ENCODE data around the gene HTD2.

The HTD2 gene

DNA sequence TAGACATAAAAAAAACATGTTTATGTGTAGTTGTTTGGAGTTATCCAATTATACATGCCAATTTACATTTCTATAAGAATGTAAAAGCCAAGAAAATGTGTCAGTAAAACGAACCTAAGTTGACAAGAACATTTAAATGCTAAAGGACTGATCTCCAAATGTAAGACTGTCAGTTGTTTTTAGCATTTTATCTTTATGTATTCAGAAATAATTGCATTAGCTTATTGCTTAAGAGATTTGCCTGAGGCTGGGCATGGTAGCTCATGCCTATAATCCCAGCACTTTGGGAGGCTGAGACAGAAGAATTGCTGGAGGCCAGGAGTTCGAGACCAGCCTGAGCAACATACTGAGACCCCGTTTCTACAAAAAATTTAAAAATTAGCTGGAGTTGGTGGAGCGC is 53.3 kb downstream of the HTD2 start:
- H3K9me3 ChIP-seq (ENCODE audit: control insufficient read depth, insufficient read depth, low read depth, low read length): no peaks in the 10 kb centered on the region
- H3K27me3 ChIP-seq (ENCODE audit: control insufficient read depth, insufficient read depth, low read length): no peaks in the 10 kb centered on the region
- H3K9ac ChIP-seq (ENCODE audit: low read length): no peak overlapping the region
- H3K4me1 ChIP-seq (ENCODE audit: control insufficient read depth, insufficient read depth, low read length): no peaks in the 10 kb centered on the region; the same call in 1 of the 2 replicates
- no peak overlapping the region for H3K27ac ChIP-seq (ENCODE audit: low read depth, low read length)
- H3K4me3 ChIP-seq (ENCODE audit: low read depth, low read length): no peak overlapping the region
- H3K36me3 ChIP-seq (ENCODE audit: control insufficient read depth, insufficient read depth, low read length): no peaks in the 10 kb centered on the region

DNA sequence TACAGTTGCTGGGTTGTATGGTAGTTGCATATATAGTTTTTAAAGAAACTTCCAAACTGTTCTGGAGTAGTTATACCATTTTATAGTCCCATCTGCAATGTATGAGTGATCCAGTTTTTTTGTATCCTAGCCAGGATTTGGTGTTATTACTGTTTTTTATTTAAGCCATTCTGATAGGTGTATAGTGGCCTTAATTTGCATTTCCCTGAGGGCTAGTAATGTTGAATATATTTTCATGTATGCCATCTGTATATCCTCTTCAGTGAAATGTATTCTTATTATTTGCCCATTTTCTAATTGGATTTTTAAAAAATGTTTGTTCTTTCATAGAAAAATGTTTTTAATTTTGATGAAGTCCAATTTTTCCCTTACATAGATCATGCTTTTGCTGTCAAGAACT is 55.5 kb downstream of the HTD2 start:
- H3K9me3 ChIP-seq (ENCODE audit: control insufficient read depth, insufficient read depth, low read depth, low read length): no peaks in the 10 kb centered on the region
- no peak overlapping the region for H3K9ac ChIP-seq (ENCODE audit: low read length)
- no peak overlapping the region for H3K4me3 ChIP-seq (ENCODE audit: low read depth, low read length)
- H3K27me3 ChIP-seq (ENCODE audit: control insufficient read depth, insufficient read depth, low read length): no peaks in the 10 kb centered on the region
- peaks cover 11% of the 10 kb centered on the region for H3K4me1 ChIP-seq (ENCODE audit: control insufficient read depth, insufficient read depth, low read length)
- no peak overlapping the region for H3K27ac ChIP-seq (ENCODE audit: low read depth, low read length)
- H3K36me3 ChIP-seq (ENCODE audit: control insufficient read depth, insufficient read depth, low read length): no peaks in the 10 kb centered on the region

DNA sequence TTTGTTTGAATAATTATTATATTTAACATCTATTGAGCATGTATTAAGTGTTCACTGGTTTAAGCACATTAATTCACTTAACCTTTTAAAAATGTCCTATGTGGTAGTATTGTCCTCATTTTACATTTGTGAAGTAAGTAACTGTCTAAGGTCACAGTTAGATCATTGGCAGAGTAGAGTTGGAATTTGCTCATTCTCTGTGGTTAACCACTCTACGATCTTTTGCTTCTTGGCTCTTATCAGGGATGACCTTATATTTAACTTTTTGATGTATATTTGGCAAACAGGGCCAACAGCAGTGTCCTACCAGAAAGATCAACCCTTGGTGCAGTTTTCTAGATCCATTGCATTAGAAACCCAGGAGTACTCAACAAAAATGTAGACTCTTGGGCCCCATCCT is 60.4 kb downstream of the HTD2 start:
- H3K27ac ChIP-seq (ENCODE audit: low read depth, low read length): no peak overlapping the region

DNA sequence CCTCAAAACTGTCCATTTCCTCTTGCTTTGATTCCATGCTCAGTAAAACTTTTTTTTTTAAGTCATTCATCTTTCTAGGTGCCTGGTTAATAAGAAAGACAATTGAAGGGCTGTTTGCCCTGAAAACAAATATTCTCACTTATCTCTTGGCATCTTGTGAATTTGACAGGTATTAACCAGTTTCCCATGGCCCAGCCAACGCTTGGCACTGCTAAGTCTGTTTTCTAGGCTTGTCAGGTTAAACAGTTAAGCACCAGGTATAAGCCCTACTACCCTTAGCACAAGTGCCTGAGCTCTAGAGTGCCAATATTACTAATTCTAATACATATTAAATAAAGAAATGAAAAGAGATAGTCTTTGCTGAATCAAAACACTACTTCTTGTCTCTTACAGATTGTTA is 62.7 kb downstream of the HTD2 start:
- Histone ChIP-seq H3K4me3 (ENCODE audit: low read depth, low read length) (no peak overlapping the region), H3K36me3 (ENCODE audit: control insufficient read depth, insufficient read depth, low read length) (no peaks in the 10 kb centered on the region), H3K9ac (ENCODE audit: low read length) (no peak overlapping the region), H3K4me1 (ENCODE audit: control insufficient read depth, insufficient read depth, low read length) (peaks cover 16% of the 10 kb centered on the region), H3K9me3 (ENCODE audit: control insufficient read depth, insufficient read depth, low read depth, low read length) (no peaks in the 10 kb centered on the region), H3K27me3 (ENCODE audit: control insufficient read depth, insufficient read depth, low read length) (no peaks in the 10 kb centered on the region), H3K27ac (ENCODE audit: low read depth, low read length) (no peak overlapping the region)

More for the DNA sequence above, 60.4 kb downstream of the HTD2 start:
- H3K9me3 ChIP-seq (ENCODE audit: control insufficient read depth, insufficient read depth, low read depth, low read length): no peaks in the 10 kb centered on the region
- no peaks in the 10 kb centered on the region for H3K36me3 ChIP-seq (ENCODE audit: control insufficient read depth, insufficient read depth, low read length)
- no peaks in the 10 kb centered on the region for H3K27me3 ChIP-seq (ENCODE audit: control insufficient read depth, insufficient read depth, low read length)
- no peak overlapping the region for H3K9ac ChIP-seq (ENCODE audit: low read length)
- H3K4me3 ChIP-seq (ENCODE audit: low read depth, low read length): no peak overlapping the region
- peaks cover 16% of the 10 kb centered on the region for H3K4me1 ChIP-seq (ENCODE audit: control insufficient read depth, insufficient read depth, low read length)
